Prostate gland (tissue), 2 donors: ENCODE results near the gene GALNT3. TPM values are rescaled to one million over a fixed set of nuclear protein-coding genes. Genes with fewer than 3 reads are reported as not detected.

Experiments
- DNase-seq: peaks from one replicate; pipeline ENCODE4 v3.0.0-alpha.2; 2019; ENCODE audit warnings: low spot score
- H3K27ac ChIP-seq, 2 donors: fragments of 200-600 bp; sonication (generic); 2 replicates each; pipeline ENCODE4 v1.5.1; 2017 to 2019
- H3K27me3 ChIP-seq: fragments of 200-600 bp; sonication (generic); replicated peaks from 2 replicates; pipeline ENCODE4 v1.5.1; 2019; ENCODE audit not compliant: insufficient read depth
- H3K36me3 ChIP-seq, 2 donors: fragments of 200-600 bp; sonication (generic); 1 replicate in 1 of 2; 2 replicates in 1 of 2; pipeline versions ENCODE4 v1.5.1 to v1.8.1; 2017 to 2019
- H3K4me1 ChIP-seq: fragments of 200-600 bp; sonication (generic); replicated peaks from 2 replicates; pipeline ENCODE4 v1.5.1; 2019
- H3K4me3 ChIP-seq, 2 donors: fragments of 200-600 bp; sonication (generic); 2 replicates each; pipeline ENCODE4 v1.5.1; 2017 to 2019
- H3K9me3 ChIP-seq: fragments of 200-600 bp; sonication (generic); 2 replicates; pipeline ENCODE4 v1.5.1; 2017
- POLR2A ChIP-seq: fragments of 450-650 bp; IDR thresholded peaks from one replicate; pipeline ENCODE4 v1.6.1; 2016; ENCODE audit warnings: antibody characterized with exemption, mild to moderate bottlenecking
- POLR2AphosphoS5 ChIP-seq: sonication (generic); formaldehyde crosslinking; IDR thresholded peaks from one replicate; pipeline ENCODE4 v1.6.1; 2017; ENCODE audit warnings: antibody characterized with exemption
- WGBS: methylation state at CpG from one replicate; pipeline ENCODE4 v1.1.5; 2018; 5-methylcytosine and 5-hydroxymethylcytosine counted together
- intact Hi-C: fragments of 100-400 bp; cut with DNase I; formaldehyde crosslinking; loops from one replicate; pipeline ENCODE4 v1.14.2; 2022
- total RNA-seq, 2 donors: library from RNA; depleted of rRNA; stranded (reverse); fragments of >200 nt; gene quantifications; one replicate each; pipeline ENCODE4 v1.1.0, GENCODE V29; 2016
- TF ChIP-seq, protein P1 (sequence below), 4 experiments: fragments of 200-600 bp in 2 of 4; fragments of 450-650 bp in 2 of 4; sonication (generic) in 2 of 4; IDR thresholded peaks; 1 replicate in 3 of 4; 2 replicates in 1 of 4; pipeline ENCODE4 v1.5.1; 2016 to 2019; ENCODE audit warnings: antibody characterized with exemption in 4 of 4, mild to moderate bottlenecking in 2 of 4, moderate library complexity in 2 of 4

Gene GALNT3
- total RNA-seq, 2 donors from 2014 or later, result 24.5 to 69.9 TPM

DNA sequence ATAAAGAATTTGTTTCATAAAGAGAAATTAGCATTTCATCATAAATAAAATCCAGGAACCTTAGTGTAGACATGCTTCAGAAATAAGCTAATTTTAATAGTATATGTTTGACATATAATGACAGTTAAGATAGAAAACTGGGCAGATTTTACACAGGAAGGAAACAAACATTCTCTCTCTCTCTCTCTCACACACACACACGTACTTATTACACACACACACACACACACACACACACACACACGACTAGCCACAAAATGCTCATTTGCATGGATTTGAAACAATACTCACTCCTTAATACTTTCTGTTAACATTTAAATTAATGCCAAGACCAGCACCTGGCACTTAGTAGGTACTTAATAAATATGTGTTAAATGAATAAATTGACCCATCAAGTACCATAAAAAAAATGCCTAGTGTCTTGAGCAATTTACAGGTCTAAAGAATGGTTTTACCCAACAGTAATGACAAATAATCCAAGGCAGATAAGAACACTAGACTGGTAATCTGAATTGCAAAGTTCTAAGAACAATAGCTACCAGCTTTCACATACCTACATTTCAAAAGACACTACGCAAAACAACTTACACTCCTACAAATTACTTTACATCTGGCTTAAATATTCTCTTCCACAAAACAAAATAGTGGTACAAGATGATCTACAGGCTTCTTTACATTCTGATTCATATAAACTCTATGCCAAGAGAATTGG, 2.9 kb upstream of the GALNT3 start:
- no peak for TF ChIP-seq POLR2A
- TF ChIP-seq, protein P1, sequence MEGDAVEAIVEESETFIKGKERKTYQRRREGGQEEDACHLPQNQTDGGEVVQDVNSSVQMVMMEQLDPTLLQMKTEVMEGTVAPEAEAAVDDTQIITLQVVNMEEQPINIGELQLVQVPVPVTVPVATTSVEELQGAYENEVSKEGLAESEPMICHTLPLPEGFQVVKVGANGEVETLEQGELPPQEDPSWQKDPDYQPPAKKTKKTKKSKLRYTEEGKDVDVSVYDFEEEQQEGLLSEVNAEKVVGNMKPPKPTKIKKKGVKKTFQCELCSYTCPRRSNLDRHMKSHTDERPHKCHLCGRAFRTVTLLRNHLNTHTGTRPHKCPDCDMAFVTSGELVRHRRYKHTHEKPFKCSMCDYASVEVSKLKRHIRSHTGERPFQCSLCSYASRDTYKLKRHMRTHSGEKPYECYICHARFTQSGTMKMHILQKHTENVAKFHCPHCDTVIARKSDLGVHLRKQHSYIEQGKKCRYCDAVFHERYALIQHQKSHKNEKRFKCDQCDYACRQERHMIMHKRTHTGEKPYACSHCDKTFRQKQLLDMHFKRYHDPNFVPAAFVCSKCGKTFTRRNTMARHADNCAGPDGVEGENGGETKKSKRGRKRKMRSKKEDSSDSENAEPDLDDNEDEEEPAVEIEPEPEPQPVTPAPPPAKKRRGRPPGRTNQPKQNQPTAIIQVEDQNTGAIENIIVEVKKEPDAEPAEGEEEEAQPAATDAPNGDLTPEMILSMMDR (IDR thresholded peaks at IDR 0.05), result no peak
- TF ChIP-seq POLR2AphosphoS5, result no peak
- Histone ChIP-seq H3K27ac (no peak overlapping the region), H3K27me3 (no peaks in the 10 kb centered on the region), H3K4me3 (no peak overlapping the region), H3K36me3 (no peaks in the 10 kb centered on the region), H3K9me3 (no peaks in the 10 kb centered on the region), H3K4me1 (no peaks in the 10 kb centered on the region)
- 72% methylated on average over 3 of the region's 3 CpGs for WGBS
- intact Hi-C loops, result no loop called here
- no peak for DNase-seq

DNA sequence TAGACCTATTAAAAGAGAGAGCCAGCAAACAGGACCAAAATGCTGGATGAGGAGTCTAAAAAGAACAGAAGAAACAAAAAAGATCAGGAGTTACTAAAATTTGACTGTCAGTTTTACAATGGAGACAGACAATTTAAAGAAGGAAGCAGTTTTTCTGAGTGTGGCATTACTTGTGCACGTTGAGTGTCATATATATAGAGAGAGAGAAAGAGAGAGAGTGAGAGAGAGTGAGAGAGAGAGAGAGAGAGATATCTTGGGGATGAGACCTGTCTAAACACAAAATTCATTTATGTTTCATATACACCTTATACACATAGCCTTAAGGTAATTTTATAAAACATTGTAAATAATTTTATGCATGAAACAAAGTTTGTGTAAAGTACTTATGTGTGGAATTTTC, 2.1 kb upstream of the GALNT3 start:
- no peaks in the 10 kb centered on the region for H3K27me3 ChIP-seq
- H3K27ac ChIP-seq, result no peak overlapping the region
- H3K4me1 ChIP-seq, result no peaks in the 10 kb centered on the region
- H3K9me3 ChIP-seq, result no peaks in the 10 kb centered on the region
- intact Hi-C loops, result no loop called here
- H3K4me3 ChIP-seq, result no peak overlapping the region
- TF ChIP-seq, protein P1 (IDR thresholded peaks at IDR 0.05), result no peak
- TF ChIP-seq POLR2AphosphoS5, result no peak
- TF ChIP-seq POLR2A, result no peak
- DNase-seq, result no peak
- WGBS, result 79% methylated on average over 1 of the region's 1 CpG
- H3K36me3 ChIP-seq, result no peaks in the 10 kb centered on the region

DNA sequence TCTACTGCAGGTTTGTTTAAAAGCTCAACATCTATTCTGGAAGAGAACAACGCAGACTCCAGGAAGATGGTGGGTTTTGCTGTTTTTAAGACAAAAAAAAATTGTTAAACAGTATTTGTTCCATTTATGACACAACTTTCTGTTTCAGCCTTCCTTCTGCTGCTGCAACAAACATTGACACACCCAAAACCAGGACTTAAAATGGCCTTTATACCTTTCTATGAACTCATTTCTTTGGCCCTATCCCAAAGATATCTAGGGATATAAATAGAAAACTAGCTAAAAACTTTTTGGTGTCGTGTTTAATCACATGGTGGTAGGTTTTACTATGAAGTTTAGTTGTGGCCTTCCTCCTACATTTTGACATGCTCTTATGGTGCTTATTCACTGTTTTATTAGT, 964 bp upstream of the GALNT3 start:
- DNase-seq, result no peak
- Histone ChIP-seq H3K4me1 (no peaks in the 10 kb centered on the region), H3K27me3 (no peaks in the 10 kb centered on the region), H3K9me3 (no peaks in the 10 kb centered on the region), H3K27ac (peak overlapping the region; percentile 87 to 94), H3K4me3 (peak overlapping the region; percentile 59 to 61), H3K36me3 (no peaks in the 10 kb centered on the region)
- intact Hi-C loops, result no loop called here
- TF ChIP-seq POLR2A, result no peak
- TF ChIP-seq POLR2AphosphoS5, result no peak
- TF ChIP-seq, protein P1 (IDR thresholded peaks at IDR 0.05), result no peak
- 41% methylated on average over 2 of the region's 2 CpGs for WGBS

DNA sequence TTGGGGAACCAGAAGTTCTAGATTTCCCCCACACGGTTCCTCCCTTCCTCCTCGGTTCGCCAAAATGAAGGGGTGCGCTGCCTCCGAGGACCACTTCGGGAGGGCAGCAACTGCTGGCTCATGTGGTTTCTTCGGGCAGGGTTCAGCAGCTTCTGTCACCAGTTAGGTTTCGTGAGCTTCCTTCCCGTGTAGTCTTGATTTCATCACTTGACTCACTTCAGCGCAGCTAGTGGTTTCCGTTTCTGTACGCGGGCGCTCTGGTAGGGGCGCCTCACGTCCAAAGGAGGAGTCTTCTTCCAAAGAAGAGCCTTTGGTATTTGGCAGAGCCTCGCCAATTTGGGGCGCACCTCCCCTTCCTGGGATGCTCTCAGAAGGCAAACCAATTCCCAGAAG, 485 bp upstream of the GALNT3 start:
- H3K4me1 ChIP-seq, result no peaks in the 10 kb centered on the region
- no peaks in the 10 kb centered on the region for H3K27me3 ChIP-seq
- peak overlapping the region; percentile 87 to 94 for H3K27ac ChIP-seq
- 10% methylated on average over 18 of the region's 18 CpGs for WGBS
- no peaks in the 10 kb centered on the region for H3K36me3 ChIP-seq
- DNase-seq, result peak; percentile 52
- intact Hi-C loops, result no loop called here
- peak overlapping the region; percentile 59 to 61 for H3K4me3 ChIP-seq
- H3K9me3 ChIP-seq, result no peaks in the 10 kb centered on the region
- TF ChIP-seq, protein P1 (IDR thresholded peaks at IDR 0.05), result no peak
- TF ChIP-seq POLR2A (no peak), POLR2AphosphoS5 (no peak)

DNA sequence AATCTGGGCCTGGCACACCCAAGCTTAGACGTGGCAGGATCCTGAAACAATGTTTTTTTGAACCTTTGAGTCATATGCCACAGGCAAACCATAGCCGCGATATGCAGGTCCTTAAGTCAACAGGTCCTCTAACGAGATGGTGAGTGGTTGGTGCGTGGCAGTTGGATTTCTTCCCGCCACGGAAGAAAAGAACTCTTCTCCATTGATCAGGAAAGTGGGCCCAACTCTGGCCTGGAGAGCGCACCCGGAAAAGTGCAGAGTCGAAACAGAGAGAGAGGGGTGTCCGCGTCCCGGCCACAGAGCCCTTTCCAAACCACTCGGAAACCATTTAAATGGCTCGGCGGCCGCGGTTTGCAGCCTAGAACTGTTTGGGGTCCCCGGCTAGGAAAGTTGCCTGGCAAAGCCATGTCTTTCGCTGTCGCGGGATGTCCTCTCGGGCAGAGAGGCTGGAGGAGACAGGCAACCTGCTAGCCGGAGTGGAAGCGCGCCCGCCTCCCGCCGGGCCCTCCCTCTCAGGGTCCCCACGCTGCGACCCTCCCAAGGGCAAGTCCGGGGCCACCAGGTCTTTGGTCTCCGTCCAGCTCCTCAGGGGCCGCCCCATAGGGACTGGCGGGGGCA, 777 bp downstream of the GALNT3 start:
- Histone ChIP-seq H3K27ac (peak overlapping the region; percentile 87 to 94), H3K36me3 (no peaks in the 10 kb centered on the region), H3K4me1 (no peaks in the 10 kb centered on the region), H3K9me3 (no peaks in the 10 kb centered on the region), H3K27me3 (no peaks in the 10 kb centered on the region), H3K4me3 (peak overlapping the region; percentile 59 to 61)
- DNase-seq, result peak; percentile 22
- peak; percentile 34 for TF ChIP-seq POLR2A
- TF ChIP-seq POLR2AphosphoS5, result no peak
- 17% methylated on average over 27 of the region's 35 CpGs for WGBS
- intact Hi-C loops, result no loop called here
